ENCODE results near the gene GFER. TPM values are rescaled to one million over a fixed set of nuclear protein-coding genes. Genes with fewer than 3 reads are reported as not detected.

GFER gene
- total RNA-seq, 1 experiment from 2014 or later: 51.7 TPM

- no peak for DNase-seq (ENCODE audit: low spot score)
These were observed 6.5 kb downstream of the GFER start for GRCh38 chr16:1990351-1991134.

- DNase-seq (ENCODE audit: low spot score): no peak
These were observed 7.2 kb downstream of the GFER start for GRCh38 chr16:1991135-1991551.

GRCh38 chr16:1991588-1991947 lies 7.6 kb downstream of the GFER start:
- no peak for DNase-seq (ENCODE audit: low spot score)

GRCh38 chr16:1991948-1992703 lies 8.1 kb downstream of the GFER start:
- DNase-seq (ENCODE audit: low spot score): peak; percentile 71

- no peak for DNase-seq (ENCODE audit: low spot score)
These were observed 8.8 kb downstream of the GFER start for GRCh38 chr16:1992704-1993317.

GRCh38 chr16:1993731-1994131 lies 9.7 kb downstream of the GFER start:
- DNase-seq (ENCODE audit: low spot score): peak; percentile 33

GRCh38 chr16:1997494-1998359 lies 13.7 kb downstream of the GFER start:
- no peak for DNase-seq (ENCODE audit: low spot score)

GRCh38 chr16:1998360-1998835 lies 14.4 kb downstream of the GFER start:
- DNase-seq (ENCODE audit: low spot score): no peak

- no peak for DNase-seq (ENCODE audit: low spot score)
These were observed 15.1 kb downstream of the GFER start for GRCh38 chr16:1998852-1999801.

- DNase-seq (ENCODE audit: low spot score): no peak
These were observed 16.0 kb downstream of the GFER start for GRCh38 chr16:1999866-2000514.

- no peak for DNase-seq (ENCODE audit: low spot score)
These were observed 17.0 kb downstream of the GFER start for GRCh38 chr16:2001035-2001434.

GRCh38 chr16:2001456-2002355 lies 17.7 kb downstream of the GFER start:
- DNase-seq (ENCODE audit: low spot score): no peak

- no peak for DNase-seq (ENCODE audit: low spot score)
These were observed 18.6 kb downstream of the GFER start for GRCh38 chr16:2002406-2003230.

- no peak for DNase-seq (ENCODE audit: low spot score)
These were observed 19.3 kb downstream of the GFER start for GRCh38 chr16:2003231-2003826.

- DNase-seq (ENCODE audit: low spot score): peak; percentile 95
These were observed 20.0 kb downstream of the GFER start for GRCh38 chr16:2003827-2004641.

GRCh38 chr16:2004795-2005517 lies 21.0 kb downstream of the GFER start:
- no peak for DNase-seq (ENCODE audit: low spot score)

All from HT-29 (cell line).